Stimulated activated CD4-positive, alpha-beta T cell treated with anti-CD3 and anti-CD28 coated beads, Interleukin-1b, Interleukin-23, amount 100 ng/mL, for 48 hours (primary cell): ENCODE measurements around the gene GRID2.
"Not testable (repeated sequence)": the region's sequence is repeated elsewhere in the genome, so short reads cannot be mapped to it uniquely, and the experiment has no call there.

Experiments used
- DNase-seq: peaks from one replicate; pipeline ENCODE4 v3.0.0-alpha.2; 2020

GRID2 gene

GRCh38 chr4:92444143-92444843 lies 140.5 kb downstream of the GRID2 start:
- not testable (repeated sequence) for DNase-seq

DNA sequence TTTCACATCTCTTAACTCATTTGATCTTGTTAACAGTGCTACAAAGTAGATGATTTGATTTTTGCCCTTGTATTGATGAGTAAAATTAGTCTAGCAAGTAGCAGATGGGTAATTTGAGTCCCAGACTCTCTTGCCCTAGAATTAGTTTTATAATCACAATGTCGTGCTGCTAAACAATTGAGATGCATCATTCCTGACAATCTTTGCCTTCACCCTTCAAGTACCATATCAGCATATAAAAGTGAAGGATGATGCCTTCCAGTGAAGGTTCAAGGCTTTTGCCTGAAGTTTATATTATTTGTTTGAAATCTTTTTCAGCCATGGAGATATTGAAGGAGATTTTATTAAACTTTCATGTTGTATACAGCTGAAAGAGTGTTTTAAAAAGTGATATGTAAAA lies 141.4 kb downstream of the GRID2 start:
- DNase-seq = no peak

DNA sequence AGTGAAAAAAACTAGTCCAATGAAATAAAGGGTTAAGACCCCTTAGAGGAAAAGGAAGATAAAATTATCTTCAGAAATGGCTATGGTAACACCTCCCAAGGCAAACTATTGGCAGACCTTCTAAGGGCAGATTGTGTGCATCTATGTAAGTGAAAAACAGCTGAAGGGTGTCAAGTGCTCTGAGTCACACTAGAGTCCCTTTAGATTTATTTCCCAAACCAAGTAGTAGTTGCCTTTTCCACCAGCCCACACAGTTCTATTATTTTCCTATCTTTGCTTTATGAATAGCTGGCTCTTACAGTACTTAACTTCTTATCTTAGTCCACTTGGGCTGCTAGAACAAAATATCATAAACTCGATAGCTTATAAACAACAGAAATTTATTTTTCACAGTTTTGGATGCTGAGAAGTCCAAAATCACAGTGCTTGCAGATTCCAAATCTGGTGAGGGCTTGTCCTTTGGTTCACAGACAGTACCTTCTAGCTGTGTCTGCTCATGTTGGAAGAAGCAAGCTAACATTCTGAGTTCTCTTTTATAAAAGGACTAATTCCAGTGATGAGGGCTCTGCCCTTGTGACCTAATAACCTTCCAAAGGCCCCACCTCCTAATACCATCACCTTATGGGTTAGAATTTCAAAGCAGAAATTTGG lies 143.6 kb downstream of the GRID2 start:
- DNase-seq = no peak

DNA sequence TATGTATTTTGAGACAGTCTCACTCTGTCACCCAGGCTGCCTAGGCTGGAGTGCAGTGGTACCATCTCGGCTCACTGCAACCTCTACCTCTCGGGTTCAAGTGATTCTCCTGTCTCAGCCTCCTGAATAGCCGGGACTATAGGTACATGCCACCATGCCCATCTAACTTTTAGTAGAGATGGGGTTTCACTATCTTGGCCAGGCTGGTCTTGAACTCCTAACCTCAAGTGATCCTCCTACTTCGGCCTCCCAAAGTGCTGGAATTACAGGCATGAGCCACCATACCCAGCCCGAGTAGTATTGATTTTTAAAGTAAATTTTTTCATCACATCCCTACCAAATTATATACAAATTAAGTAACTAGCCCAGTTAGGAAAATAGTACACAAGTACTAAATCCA lies 144.4 kb downstream of the GRID2 start:
- DNase-seq = not testable (repeated sequence)

DNA sequence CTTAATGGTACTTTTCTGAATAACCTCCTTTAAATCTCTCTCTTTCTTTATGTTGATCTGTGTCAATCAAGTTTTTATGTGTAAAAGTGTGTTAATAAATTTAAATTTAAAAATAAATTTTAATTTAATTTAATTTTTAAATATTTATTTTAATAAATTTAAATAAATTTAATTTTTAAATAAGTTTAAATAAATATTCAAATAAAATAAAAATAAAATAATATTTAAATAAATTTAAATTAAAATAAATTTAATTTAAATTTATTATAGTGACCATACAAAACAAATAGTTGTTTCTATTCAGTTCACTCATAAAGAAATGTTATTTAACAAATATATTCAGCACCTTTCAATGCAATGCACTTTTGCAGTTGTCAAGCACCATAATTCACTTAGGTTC lies 146.9 kb downstream of the GRID2 start:
- no peak for DNase-seq

DNA sequence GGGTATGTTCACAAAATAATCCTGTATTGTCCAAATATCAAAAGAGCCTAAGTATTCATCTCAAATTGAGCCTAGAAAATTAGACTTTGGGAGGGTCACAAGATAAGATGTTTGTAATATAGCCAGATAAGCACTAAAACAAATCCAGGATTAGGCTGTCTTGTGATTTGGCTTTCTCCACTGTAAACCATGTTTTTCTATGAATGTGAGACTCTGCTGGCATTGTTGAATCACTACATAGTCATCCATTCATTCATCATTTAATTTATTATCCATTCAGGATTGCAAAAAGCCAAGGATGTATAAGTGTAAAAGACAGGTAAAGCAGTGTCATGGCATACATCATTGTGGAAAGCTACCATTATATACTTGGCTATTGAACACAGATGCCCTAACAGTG lies 148.0 kb downstream of the GRID2 start:
- no peak for DNase-seq

DNA sequence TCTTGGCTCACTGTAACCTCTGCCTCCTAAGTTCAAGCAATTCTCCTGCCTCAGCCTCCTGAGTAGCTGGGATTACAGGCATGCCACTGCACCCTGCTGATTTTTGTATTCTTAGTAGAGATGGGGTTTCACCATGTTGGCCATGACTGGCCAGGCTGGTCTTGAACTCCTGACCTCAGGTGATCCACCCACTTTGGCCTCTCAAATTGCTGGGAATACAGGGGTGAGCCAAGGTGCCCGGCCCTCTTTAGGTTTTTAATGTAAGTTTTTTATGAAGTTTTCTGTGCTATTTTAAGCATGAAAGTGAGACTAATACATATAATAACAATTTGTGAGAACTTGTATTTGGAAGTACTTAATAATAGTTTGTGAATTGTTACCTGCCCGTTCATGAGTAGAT lies 148.6 kb downstream of the GRID2 start:
- not testable (repeated sequence) for DNase-seq

GRCh38 chr4:92455329-92455839 lies 151.6 kb downstream of the GRID2 start:
- no peak for DNase-seq

- DNase-seq = no peak
Observed at GRCh38 chr4:92455951-92456350, 152.2 kb downstream of the GRID2 start.

DNA sequence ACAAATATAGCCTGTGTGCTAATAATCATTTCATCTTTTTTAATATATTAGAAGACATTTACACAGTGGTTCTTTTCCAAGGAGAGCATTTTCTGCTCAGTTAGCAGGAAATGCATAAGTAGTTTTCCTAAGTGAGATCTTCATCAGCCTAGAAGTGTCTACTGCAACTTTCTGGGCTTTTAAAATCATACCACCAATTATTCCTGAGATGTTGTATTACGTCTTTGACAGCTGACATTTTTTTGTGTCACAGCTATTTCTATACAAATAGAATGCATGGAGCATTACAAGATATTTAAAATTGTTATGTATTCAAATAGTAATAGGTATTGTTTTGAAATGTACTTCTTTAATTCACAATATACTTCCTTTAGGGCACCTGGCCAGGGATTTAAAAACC lies 158.0 kb downstream of the GRID2 start:
- no peak for DNase-seq

GRCh38 chr4:92477298-92477697 lies 173.5 kb downstream of the GRID2 start:
- DNase-seq = no peak

- DNase-seq = no peak
Observed at GRCh38 chr4:92483341-92483740, 179.6 kb downstream of the GRID2 start.

DNA sequence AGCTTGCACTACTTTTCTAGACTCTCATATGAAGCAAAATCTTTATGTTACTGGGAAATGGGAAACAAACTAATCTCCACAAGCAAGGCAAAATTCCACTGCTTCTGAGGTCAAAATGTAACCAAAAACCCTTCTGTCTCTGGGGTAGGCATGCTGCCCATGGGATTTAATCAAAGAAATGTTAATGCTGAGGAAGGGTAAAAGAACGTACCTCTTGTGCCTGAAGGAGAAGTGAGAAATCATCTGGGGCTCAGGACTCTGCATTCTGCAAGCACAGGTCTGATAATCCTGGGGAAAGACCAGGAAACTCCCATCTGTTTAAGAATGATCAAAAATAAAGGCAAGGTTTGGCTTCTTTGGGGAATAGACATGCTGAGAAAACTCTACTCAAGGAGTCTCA lies 184.7 kb downstream of the GRID2 start:
- no peak for DNase-seq

GRCh38 chr4:92497141-92497540 lies 193.4 kb downstream of the GRID2 start:
- no peak for DNase-seq

- DNase-seq = no peak
Observed at GRCh38 chr4:92501456-92501855, 197.7 kb downstream of the GRID2 start.

DNA sequence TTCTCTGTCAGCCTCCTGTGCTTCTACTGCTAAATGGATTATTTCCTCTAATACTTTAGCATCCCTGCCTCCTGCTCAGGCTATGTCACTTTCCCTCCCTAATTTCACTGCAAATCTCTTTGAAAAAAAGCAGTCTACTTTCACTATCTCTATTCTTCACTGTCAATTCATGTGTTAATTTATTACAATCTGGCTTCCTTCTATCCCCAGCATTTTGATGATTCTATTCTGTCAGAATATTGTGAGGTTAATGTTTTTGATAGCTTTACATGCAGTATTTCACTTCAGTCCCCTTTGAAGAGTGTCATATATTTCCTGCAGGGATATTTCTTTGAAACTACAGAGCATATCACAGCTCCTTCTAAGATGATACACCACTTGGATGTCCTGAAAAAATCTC lies 203.2 kb downstream of the GRID2 start:
- DNase-seq = no peak

- no peak for DNase-seq
Observed at GRCh38 chr4:92514627-92515026, 210.9 kb downstream of the GRID2 start.

DNA sequence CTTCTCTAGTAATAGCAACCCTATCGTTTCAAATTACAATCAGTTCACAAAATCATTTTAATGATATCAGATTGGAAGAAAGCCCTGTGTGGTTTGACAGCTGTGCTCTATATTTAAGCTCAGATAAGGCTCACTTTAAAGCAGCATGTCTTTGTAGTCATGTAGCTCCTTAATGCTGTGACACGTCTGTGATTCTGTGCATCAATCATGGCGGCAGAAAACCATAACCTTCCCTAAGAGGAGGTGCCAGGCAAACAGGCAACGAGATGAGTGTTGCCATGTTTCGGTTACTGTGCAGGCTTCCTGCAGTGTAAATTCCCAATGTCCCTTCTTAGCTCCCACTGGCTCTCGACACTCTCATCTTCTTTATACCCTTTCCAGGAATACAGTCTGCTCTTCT lies 212.7 kb downstream of the GRID2 start:
- no peak for DNase-seq

DNA sequence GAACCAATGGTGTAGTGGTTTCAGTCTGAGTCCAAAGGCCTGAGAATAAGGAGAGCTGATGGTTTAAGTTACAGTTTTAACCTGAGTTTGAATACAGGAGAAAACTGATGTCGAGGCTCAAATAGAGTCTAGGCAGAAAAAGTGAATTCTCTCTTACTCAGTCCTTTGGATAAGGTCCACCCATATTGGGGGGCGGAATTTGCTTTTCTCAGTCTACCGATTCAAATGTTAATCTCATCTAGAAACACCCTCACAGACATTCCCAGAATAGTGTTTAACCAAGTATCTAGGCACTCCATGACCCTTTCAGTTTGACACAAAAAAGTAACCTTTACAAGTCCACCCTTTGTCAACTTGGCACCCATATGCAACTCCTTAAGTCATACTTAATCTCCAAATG lies 216.0 kb downstream of the GRID2 start:
- DNase-seq = no peak

DNA sequence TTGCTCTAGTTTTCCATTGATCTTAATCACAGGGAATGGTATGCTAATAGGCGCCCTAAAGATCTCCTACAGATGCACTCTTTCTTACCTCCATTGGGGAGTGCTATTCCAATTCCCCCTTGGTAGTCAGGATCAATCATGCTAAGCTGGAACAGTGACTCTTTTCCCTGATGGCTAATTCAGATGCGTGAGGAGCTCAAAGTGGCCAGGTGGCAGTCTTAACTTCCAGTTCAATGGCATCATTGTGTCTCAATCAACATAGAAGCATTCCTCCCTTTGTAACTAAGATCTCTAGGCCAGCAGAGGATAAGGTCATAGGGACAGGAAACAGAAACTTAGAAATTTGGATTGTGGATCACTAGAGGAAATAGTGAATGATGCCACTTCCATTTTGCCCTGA lies 216.8 kb downstream of the GRID2 start:
- no peak for DNase-seq

- DNase-seq = no peak
Observed at GRCh38 chr4:92521941-92522340, 218.2 kb downstream of the GRID2 start.

DNA sequence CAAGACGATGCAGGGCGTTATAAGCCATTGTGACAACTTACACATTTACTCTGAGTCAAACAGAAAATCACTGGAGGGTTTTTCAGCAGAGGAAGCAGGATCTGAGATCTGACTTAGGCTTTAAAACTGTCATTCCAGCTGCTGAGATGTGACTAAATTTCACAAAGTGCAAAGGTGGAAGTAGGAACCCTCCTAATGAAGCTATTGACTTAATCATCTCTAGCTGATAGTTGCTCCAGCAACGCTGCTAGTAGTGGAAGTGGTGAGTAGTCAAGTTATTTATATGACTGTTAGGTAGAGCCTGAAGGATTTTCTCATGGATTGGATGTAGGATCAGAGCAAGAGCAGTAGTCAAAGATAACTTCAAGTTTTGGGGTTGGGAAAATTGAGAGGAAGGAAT lies 218.6 kb downstream of the GRID2 start:
- DNase-seq = no peak

GRCh38 chr4:92524131-92524530 lies 220.4 kb downstream of the GRID2 start:
- no peak for DNase-seq

DNA sequence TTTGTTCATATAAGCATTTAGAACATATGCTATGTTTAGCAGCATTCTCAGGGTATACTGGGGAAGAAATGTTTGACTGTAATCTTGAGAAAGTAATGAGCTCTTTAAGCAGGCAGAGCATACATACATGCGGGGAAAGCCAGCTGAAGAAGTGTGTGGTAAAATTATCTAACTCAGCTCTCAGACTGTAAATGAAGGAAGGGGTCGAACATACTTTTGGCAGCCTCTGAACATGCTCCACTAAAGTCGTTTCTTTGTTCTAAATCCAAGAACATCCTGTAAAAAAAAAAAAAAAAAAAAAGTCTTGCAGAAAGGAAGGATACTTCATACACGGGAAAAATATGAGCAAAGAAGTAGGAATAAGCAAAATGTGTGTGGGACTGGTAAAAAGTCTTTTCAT lies 224.8 kb downstream of the GRID2 start:
- no peak for DNase-seq

DNA sequence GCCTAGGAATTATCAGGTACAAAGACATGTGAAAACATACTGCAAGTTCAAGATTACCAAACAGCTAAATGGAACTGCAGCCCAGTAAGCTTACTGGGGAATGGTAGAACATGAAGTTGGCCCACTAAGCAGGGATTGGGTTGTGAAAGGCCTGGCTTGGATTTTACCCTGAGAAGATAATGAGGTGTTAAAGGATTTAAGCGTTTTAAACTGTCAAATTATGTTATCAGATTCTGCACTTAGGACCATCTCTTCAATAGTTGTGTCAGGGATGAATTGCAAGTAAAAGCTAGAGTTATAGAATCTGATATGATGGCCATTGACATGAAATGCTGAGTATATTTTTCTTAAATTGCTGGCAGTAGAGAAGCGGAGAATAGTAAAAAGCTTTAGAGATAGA lies 225.7 kb downstream of the GRID2 start:
- no peak for DNase-seq
